Activated CD4-positive, alpha-beta T cell treated with anti-CD3 and anti-CD28 coated beads, Interleukin-2, amount 10 ng/mL, durations not matched to agents 7 days and 5 days (primary cell): ENCODE measurements around the gene CAPSL. TPM values are rescaled to one million over a fixed set of nuclear protein-coding genes. Genes with fewer than 3 reads are reported as not detected.

ENCODE experiments used
- CTCF ChIA-PET: fragments of 350-600 bp; sonication (Branson Sonifier 250); formaldehyde crosslinking; loops from one replicate; lab custom pipeline; 2021; ENCODE audit warnings: antibody characterized with exemption; lab: Charles Lee
- POLR2A ChIA-PET: fragments of 350-600 bp; sonication (Branson Sonifier 250); formaldehyde crosslinking; loops from one replicate; lab custom pipeline; 2021; ENCODE audit warnings: antibody characterized with exemption; lab: Charles Lee
- DNase-seq: peaks from one replicate; pipeline ENCODE4 v3.0.0-alpha.2; 2020
- H3K27ac Mint-ChIP-seq: one replicate; pipeline ENCODE4 v1.8.0; 2021; ENCODE audit warnings: mild to moderate bottlenecking, moderate library complexity, mixed read lengths
- H3K27me3 Mint-ChIP-seq: one replicate; pipeline ENCODE4 v1.8.0; 2021; ENCODE audit warnings: mixed read lengths
- H3K36me3 Mint-ChIP-seq: one replicate; pipeline ENCODE4 v1.8.0; 2021; ENCODE audit warnings: low read depth, mixed read lengths
- H3K4me1 Mint-ChIP-seq: one replicate; pipeline ENCODE4 v1.8.0; 2021; ENCODE audit warnings: mixed read lengths
- H3K4me3 Mint-ChIP-seq: one replicate; pipeline ENCODE4 v1.8.0; 2021; ENCODE audit warnings: mild to moderate bottlenecking, moderate library complexity, mixed read lengths
- H3K9me3 Mint-ChIP-seq: one replicate; pipeline ENCODE4 v1.8.0; 2021; ENCODE audit warnings: mixed read lengths
- total RNA-seq, 2 experiments: library from RNA; stranded (reverse); gene quantifications; one replicate each; pipeline ENCODE4 v1.2.3, GENCODE V29; 2021

The CAPSL gene
- total RNA-seq, 2 experiments from 2014 or later, result not detected

DNA sequence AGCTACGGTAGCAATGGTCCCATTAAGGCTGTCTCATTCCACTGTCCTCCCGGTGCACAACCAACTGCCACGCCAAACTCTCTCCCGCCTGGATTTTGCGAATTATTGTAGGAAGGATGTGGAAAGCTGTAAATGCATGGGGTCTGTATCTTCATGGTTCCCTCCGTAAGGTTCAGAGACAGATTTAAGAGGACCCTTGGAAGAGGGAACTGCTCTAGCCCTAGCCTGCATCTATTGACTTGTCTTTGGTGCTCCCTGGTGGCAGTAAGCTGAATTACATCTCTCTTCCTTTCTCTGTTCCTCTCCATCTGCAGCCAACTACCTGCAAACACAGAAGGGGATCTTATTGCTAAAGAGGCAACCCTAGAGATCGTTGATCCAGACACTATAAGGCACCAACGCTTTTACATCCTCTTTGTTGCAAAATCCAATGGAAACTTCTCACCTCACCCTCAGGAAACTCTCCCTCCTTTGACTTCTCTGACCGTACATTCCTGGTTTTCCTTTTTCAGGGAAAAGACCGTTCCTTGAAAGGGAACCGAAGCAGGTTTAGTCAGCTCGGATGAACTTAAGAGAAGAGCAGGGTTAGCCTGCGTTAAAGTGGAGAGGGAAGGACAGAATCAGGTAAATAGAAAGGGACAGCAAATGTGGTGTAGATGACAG is 11.9 kb downstream of the CAPSL start:
- POLR2A ChIA-PET, result interaction anchor here (2.1 kb wide), 1 partner anchor 275 kb away, joined by 6 read pairs; no protein-coding TSS in a partner anchor
- H3K4me1 Mint-ChIP-seq, result peaks cover 36% of the 10 kb centered on the region

DNA sequence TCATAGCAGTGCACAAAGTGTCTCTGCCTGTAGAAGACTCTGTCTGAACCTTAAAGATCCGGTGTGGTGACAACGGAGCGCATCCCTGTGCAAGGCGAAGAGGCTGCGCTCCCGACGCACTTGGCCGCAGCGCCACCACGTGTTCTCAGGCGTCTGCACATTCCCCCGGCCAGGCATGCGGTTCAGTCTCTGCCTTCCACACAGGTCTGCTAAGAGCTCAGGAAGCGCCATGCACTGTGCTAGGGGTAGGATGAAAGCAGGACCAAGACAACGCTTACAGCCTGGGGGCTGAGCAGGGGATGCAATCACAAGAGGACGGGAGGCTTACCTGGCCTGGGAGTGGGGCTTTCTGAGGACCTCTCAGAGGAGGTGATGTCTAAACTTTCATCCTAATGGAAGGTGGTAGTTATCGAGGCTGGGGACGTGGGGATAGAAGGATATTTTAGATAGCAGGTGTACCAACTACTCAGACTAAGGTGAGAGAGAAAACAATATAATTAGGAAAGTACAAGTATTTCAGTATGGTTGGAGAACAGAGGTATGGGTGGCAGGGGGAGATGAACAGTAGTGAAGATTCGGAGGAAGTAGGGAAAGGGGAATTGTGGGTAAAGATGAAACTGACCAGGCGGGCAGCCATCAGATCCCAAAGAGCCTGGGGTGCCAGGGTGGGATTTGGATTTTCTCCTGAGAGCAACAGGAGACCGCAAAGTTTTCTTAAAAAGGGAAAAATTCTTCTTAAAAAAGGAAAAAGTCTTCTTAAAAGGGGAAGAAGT is 13.3 kb downstream of the CAPSL start:
- peaks cover 39% of the 10 kb centered on the region for H3K4me1 Mint-ChIP-seq
- H3K36me3 Mint-ChIP-seq, result peaks cover 3% of the 10 kb centered on the region
- ChIA-PET POLR2A (interaction anchor here (1.0 to 2.1 kb wide), 2 partner anchors 70 to 274 kb away, joined by 3 to 6 read pairs; no protein-coding TSS in a partner anchor), CTCF (interaction anchor here (0.6 to 4.1 kb wide), 32 partner anchors 13 to 489 kb away, joined by 3 to 44 read pairs (median 4); partner anchors contain the start of genes CAPSL and SPEF2)
- peaks cover 3% of the 10 kb centered on the region for H3K9me3 Mint-ChIP-seq
- peak overlapping the region; percentile 74 for H3K27ac Mint-ChIP-seq
- peaks cover 3% of the 10 kb centered on the region for H3K27me3 Mint-ChIP-seq
- DNase-seq, result peak; percentile 89
- peak overlapping the region; percentile 60 for H3K4me3 Mint-ChIP-seq

More for the DNA sequence above, 11.9 kb downstream of the CAPSL start:
- Mint-ChIP-seq H3K27me3 (peaks cover 3% of the 10 kb centered on the region), H3K4me3 (peak overlapping the region; percentile 52), H3K27ac (no peak overlapping the region), H3K9me3 (no peaks in the 10 kb centered on the region), H3K36me3 (no peaks in the 10 kb centered on the region)
- peak; percentile 80 for DNase-seq
- CTCF ChIA-PET, result interaction anchor here (0.6 to 4.1 kb wide), 43 partner anchors 9 to 494 kb away, joined by 3 to 44 read pairs (median 3); partner anchors contain the start of genes CAPSL, IL7R and SPEF2

DNA sequence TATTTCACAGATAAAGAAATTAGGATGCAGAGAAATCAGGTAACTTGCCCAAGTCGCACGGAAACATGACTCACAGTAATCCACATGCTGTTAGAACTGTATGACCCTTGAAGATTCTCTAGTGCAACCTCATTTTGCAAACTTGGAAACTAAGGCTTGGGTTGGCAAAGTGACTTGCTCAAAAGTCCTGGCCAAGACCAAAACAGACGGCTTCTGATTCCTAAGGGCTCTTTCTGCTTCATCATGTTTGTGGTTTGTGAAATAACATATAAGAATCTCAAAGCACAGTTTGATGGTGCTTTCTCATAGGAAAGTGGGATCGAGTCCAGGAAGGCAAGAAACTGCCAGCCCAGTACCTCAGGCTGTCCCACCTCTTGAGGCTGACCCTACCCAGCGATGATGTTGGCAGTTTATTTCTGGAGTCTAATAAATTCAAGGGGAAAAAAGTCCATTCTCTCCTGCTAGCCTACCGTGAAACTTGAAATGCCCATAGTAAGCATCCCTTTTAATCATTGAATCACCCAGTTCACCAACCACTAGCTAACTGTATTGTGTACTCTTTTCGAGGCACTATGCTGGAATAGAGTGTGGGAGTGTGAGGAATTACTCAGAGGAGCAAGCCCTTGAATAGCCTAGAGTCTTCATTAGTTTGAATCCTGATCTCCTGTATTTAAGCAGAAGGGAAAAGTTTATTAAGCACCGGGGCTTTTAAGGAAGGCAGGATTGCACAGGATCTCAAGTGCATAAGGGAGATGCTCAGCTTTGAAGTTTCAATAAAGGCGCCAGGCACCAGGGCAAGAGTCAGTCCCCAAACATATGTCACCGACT is 14.1 kb downstream of the CAPSL start:
- H3K36me3 Mint-ChIP-seq, result peaks cover 8% of the 10 kb centered on the region
- CTCF ChIA-PET, result interaction anchor here (0.8 to 4.1 kb wide), 23 partner anchors 12 to 488 kb away, joined by 3 to 44 read pairs (median 5); partner anchors contain the start of gene SPEF2
- peaks cover 43% of the 10 kb centered on the region for H3K4me1 Mint-ChIP-seq

DNA sequence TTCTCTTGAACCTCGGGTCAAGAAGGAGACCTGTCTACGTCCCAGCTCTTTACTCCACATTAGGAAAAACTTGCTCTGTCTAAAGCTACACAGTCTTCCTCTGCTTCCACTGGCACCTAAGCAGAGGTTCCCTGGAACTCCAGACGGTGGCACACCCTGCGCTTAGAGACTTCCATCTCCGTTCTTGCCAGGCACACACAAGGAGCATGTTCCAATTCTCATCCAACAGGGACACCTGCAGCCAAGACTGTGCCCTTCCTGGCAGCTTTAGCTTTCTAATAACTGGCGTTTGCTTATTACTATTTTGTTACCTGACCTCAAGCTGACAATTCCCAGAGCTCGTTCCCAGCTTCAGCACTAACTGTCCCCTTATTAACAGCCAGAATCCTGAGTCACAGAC is 16.0 kb downstream of the CAPSL start:
- H3K36me3 Mint-ChIP-seq, result peaks cover 11% of the 10 kb centered on the region
- peaks cover 20% of the 10 kb centered on the region for H3K9me3 Mint-ChIP-seq
- no peak overlapping the region for H3K4me3 Mint-ChIP-seq
- no peak overlapping the region for H3K27ac Mint-ChIP-seq
- no peak for DNase-seq
- POLR2A ChIA-PET, result no interaction called here
- CTCF ChIA-PET, result interaction anchor here (0.6 to 1.6 kb wide), 6 partner anchors 10 to 323 kb away, joined by 3 to 6 read pairs (median 3); no protein-coding TSS in a partner anchor
- peaks cover 54% of the 10 kb centered on the region for H3K4me1 Mint-ChIP-seq
- H3K27me3 Mint-ChIP-seq, result peaks cover under 1% of the 10 kb centered on the region

More for the DNA sequence above, 14.1 kb downstream of the CAPSL start:
- Mint-ChIP-seq H3K27ac (peak overlapping the region; percentile 74), H3K4me3 (peak overlapping the region; percentile 60), H3K27me3 (peaks cover 3% of the 10 kb centered on the region), H3K9me3 (peaks cover 10% of the 10 kb centered on the region)
- no peak for DNase-seq
- POLR2A ChIA-PET, result interaction anchor here (0.6 to 1.0 kb wide), 2 partner anchors 70 to 72 kb away, joined by 3 to 6 read pairs; no protein-coding TSS in a partner anchor

DNA sequence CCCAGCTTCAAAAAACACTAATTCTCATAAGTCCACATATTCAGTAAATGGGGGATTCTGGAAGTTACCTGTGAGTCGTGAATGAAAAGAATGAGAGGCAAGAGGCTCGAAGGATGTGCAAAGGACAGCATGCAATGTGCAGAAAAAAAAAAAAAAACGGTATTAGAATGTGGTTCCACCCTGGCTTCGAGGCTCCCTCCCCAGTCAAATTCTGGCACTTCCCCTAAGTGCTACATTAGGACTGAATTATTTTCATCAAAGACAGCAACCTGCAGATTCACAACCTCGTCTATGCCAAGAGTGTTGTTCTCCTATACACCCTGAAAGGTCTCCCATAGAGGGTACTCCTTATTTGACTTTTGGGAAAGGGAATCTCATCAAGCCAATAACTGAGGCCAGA is 16.5 kb downstream of the CAPSL start:
- Mint-ChIP-seq H3K4me1 (peaks cover 54% of the 10 kb centered on the region), H3K27ac (no peak overlapping the region), H3K36me3 (peaks cover 11% of the 10 kb centered on the region), H3K4me3 (no peak overlapping the region), H3K9me3 (peaks cover 20% of the 10 kb centered on the region), H3K27me3 (no peaks in the 10 kb centered on the region)
- CTCF ChIA-PET, result interaction anchor here (0.6 to 1.6 kb wide), 6 partner anchors 9 to 323 kb away, joined by 3 to 6 read pairs (median 3); no protein-coding TSS in a partner anchor
- POLR2A ChIA-PET, result no interaction called here
- no peak for DNase-seq

DNA sequence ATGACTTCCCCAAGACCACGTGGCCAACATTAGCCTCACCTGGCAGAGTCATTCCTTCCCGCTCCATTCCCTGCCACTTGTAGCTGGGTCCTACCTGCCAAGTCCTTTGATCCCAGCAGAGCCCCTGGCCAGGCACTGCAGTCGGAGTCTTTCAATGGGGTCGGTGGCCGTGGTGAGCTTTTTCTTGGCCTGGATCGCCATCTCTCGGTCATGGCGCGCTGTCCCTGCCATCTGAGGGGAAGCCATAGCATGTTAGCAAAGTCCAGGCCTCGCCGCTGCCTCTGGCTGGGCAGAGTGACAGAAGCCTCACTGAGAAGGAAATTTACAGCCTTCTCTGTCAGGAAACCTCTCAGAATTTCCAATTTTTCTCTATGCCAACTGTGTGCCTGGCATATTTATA is 17.5 kb downstream of the CAPSL start:
- Mint-ChIP-seq H3K36me3 (peaks cover 15% of the 10 kb centered on the region), H3K4me1 (peaks cover 48% of the 10 kb centered on the region), H3K9me3 (peaks cover 22% of the 10 kb centered on the region), H3K4me3 (no peak overlapping the region), H3K27ac (no peak overlapping the region), H3K27me3 (no peaks in the 10 kb centered on the region)
- ChIA-PET CTCF (interaction anchor here (1.6 kb wide), 1 partner anchor 144 kb away, joined by 6 read pairs; no protein-coding TSS in a partner anchor), POLR2A (interaction anchor here (0.6 kb wide), 1 partner anchor 90 kb away, joined by 4 read pairs; no protein-coding TSS in a partner anchor)
- DNase-seq, result no peak

DNA sequence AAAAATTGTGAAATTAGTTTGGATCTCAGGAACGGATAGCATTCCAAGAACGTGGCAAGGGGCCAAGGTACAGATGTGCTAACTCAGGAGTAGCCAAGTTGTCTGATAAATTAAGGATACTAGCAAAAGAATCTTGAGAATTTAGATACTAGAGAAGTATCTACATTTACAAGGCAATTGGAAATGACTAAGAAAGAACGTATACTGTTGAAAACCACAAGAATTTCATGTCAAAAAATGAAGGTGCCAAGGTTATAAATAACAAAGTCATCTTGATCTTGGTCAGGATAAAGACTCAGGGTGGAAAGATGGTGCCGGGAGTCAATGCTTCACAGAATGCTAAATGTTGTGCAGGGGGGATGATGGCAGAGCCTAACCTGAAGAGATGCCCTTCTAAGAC is 19.2 kb downstream of the CAPSL start:
- Mint-ChIP-seq H3K4me3 (no peak overlapping the region), H3K9me3 (peaks cover 33% of the 10 kb centered on the region), H3K4me1 (peaks cover 34% of the 10 kb centered on the region), H3K36me3 (peaks cover 25% of the 10 kb centered on the region), H3K27ac (no peak overlapping the region), H3K27me3 (no peaks in the 10 kb centered on the region)
- ChIA-PET POLR2A (no interaction called here), CTCF (interaction anchor here (1.0 to 1.2 kb wide), 3 partner anchors 25 to 268 kb away, joined by 3 to 6 read pairs (median 3); no protein-coding TSS in a partner anchor)
- no peak for DNase-seq

DNA sequence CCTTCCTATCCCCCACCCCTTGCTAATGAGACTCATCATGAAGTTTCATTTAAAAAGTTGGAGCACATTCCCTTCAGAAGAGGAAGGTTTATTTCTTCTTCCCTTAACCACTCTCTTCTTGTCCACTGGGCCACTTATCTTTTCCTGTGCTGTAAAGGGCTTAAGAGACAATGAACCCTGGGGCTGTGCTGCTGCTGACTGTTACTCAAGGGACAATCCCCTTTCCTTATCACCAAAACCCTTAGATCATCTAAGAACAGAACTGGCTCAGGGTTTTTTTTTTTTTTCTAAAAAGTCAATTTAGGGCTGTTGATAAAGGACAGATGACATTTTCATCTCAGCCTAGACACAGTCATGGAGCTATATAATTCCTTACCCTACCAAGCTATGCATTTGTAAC is 29.6 kb downstream of the CAPSL start:
- Mint-ChIP-seq H3K27me3 (no peaks in the 10 kb centered on the region), H3K4me1 (peaks cover 42% of the 10 kb centered on the region), H3K4me3 (no peak overlapping the region), H3K9me3 (peaks cover 43% of the 10 kb centered on the region), H3K27ac (no peak overlapping the region), H3K36me3 (peaks cover 42% of the 10 kb centered on the region)
- ChIA-PET CTCF (interaction anchor here (0.6 to 1.7 kb wide), 3 partner anchors 10 to 760 kb away, joined by 3 to 5 read pairs (median 4); no protein-coding TSS in a partner anchor), POLR2A (no interaction called here)
- no peak for DNase-seq

DNA sequence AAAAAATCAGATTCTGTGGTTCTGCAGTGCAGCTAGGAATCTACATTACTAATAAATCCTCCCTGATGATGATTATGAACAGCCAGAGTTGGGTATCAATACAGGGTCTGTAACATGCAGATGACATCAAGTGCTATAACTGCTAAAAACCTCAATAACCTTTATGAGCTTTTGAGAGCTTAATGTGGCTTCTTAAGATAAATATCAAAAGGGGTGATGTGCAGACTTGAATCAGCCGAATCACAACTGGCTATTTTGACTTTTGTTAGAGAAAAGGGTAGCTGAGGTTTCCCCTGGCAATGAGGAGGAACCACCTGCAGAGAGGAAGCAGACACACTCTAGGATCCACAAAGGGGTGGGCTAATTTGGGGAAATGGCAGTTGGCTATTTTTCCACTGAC is 30.2 kb downstream of the CAPSL start:
- H3K27me3 Mint-ChIP-seq, result no peaks in the 10 kb centered on the region
- H3K36me3 Mint-ChIP-seq, result peaks cover 43% of the 10 kb centered on the region
- H3K4me1 Mint-ChIP-seq, result peaks cover 47% of the 10 kb centered on the region
- POLR2A ChIA-PET, result no interaction called here
- H3K27ac Mint-ChIP-seq, result no peak overlapping the region
- H3K9me3 Mint-ChIP-seq, result peaks cover 40% of the 10 kb centered on the region
- CTCF ChIA-PET, result interaction anchor here (0.9 to 1.7 kb wide), 5 partner anchors 9 to 86 kb away, joined by 3 to 5 read pairs (median 3); no protein-coding TSS in a partner anchor
- no peak overlapping the region for H3K4me3 Mint-ChIP-seq
- DNase-seq, result no peak

DNA sequence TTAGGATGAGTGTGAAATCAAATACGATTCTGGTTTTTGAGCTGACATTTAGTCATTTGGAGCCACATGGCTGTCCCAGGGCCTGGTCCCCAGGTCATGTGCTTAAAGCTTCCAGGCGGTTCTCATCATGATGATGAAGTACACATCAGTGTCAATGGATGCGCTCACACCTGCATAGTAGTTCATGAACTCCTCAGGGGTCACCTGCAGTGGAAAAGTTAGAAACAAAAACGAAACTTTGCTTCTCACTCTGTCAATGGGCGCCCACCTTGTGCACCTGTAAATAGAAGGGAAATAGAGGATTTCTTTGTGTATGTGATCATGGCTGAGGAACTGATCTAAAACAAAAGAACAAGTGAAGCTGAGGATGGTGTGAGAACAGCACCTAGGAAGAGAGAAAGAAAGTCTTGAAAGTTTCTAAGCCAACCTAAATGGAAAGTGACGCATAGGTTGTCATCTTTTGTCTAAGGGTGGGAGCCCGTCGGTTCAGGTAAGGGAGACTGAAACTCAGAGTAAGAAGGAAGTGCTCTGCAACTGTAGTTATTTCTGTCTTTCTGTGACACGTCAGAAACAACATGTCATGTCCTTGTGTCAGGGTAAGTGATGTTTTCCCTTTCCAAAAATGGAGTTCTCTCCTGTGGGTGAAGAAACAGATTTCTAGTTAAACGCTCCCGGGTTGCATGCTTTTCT is 33.8 kb downstream of the CAPSL start:
- no peak for DNase-seq
- POLR2A ChIA-PET, result interaction anchor here (0.6 kb wide), 1 partner anchor 51 kb away, joined by 4 read pairs; no protein-coding TSS in a partner anchor
- H3K27me3 Mint-ChIP-seq, result no peaks in the 10 kb centered on the region
- peaks cover 18% of the 10 kb centered on the region for H3K9me3 Mint-ChIP-seq
- no peak overlapping the region for H3K4me3 Mint-ChIP-seq
- H3K4me1 Mint-ChIP-seq, result peaks cover 77% of the 10 kb centered on the region
- CTCF ChIA-PET, result interaction anchor here (0.9 to 1.7 kb wide), 5 partner anchors 11 to 110 kb away, joined by 3 read pairs; no protein-coding TSS in a partner anchor
- peaks cover 23% of the 10 kb centered on the region for H3K36me3 Mint-ChIP-seq
- peak overlapping the region; percentile 85 for H3K27ac Mint-ChIP-seq

DNA sequence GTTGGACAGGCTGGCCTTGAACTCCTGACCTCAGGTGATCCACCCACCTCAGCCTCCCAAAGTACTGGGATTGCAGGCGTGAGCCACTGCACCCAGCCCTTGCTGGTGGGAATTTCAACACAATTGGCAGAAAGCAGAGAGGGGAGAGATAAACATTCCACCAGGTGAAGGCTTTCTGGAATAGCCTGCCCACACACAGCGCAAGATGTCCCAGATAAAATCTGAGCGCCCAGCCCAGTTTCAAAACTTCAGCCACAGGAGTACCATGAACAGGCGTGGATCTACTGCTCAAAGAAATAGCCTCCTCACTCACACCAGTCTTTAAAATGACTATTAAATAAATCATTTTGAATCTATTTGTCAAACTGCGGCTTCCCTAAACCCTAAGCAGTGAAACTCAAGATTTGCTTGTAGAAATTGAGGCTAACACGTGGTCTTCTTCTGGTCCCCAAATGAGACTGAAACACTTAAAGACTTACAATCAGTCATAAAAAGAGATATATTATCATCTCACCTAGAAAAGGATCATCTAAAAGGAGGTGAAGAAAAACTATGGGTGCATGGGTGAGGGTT is 34.7 kb downstream of the CAPSL start:
- no peak for DNase-seq
- H3K27ac Mint-ChIP-seq, result peak overlapping the region; percentile 85
- ChIA-PET CTCF (interaction anchor here (0.8 to 1.7 kb wide), 4 partner anchors 10 to 110 kb away, joined by 3 read pairs; no protein-coding TSS in a partner anchor), POLR2A (no interaction called here)
- H3K4me3 Mint-ChIP-seq, result no peak overlapping the region
- H3K36me3 Mint-ChIP-seq, result peaks cover 18% of the 10 kb centered on the region
- H3K4me1 Mint-ChIP-seq, result peaks cover 81% of the 10 kb centered on the region
- H3K9me3 Mint-ChIP-seq, result peaks cover 18% of the 10 kb centered on the region
- H3K27me3 Mint-ChIP-seq, result no peaks in the 10 kb centered on the region
